AG04450 (cell line): ENCODE measurements around the gene UQCC2. TPM values are rescaled to one million over a fixed set of nuclear protein-coding genes. Genes with fewer than 3 reads are reported as not detected.

ENCODE experiments used
- CTCF ChIA-PET: fragments of 300-600, 350-600 bp; formaldehyde crosslinking; extraction: SDS; loops from one replicate; lab custom pipeline; 2022; ENCODE audit warnings: antibody characterized with exemption, inconsistent platforms; lab: Charles Lee
- POLR2A ChIA-PET: fragments of 350-600 bp; formaldehyde crosslinking; extraction: SDS; loops from one replicate; lab custom pipeline; 2021; ENCODE audit warnings: antibody characterized with exemption, inconsistent platforms; lab: Yijun Ruan, JAX
- DNase-seq: peaks from one replicate; pipeline ENCODE4 v3.0.0-alpha.2; 2011; ENCODE audit warnings: low read depth, low spot score
- H3K27ac ChIP-seq: one replicate; pipeline ENCODE4 v1.5.1; 2012; ENCODE audit warnings: low read depth, low read length, control low read depth
- H3K27me3 ChIP-seq: one replicate; pipeline ENCODE4 v1.6.0; 2012; ENCODE audit warnings: low read length; ENCODE audit not compliant: control insufficient read depth, insufficient read depth
- H3K4me3 ChIP-seq: 2 replicates; pipeline ENCODE4 v1.5.1; 2011; ENCODE audit warnings: mild to moderate bottlenecking, low read depth, low read length, control low read depth
- H3K9me3 ChIP-seq: 2 replicates; pipeline ENCODE4 v1.5.1; 2012; ENCODE audit warnings: low read length; ENCODE audit not compliant: control insufficient read depth, insufficient read depth
- CTCF ChIP-seq: IDR thresholded peaks from 2 replicates; pipeline ENCODE4 v1.5.1; 2011; ENCODE audit warnings: low read depth, low read length, control low read depth, inconsistent platforms
- polyA plus RNA-seq: library from polyadenylated mRNA; depleted of rRNA; stranded (reverse); fragments of >200 nt; gene quantifications from 2 replicates; pipeline ENCODE4 v1.2.3, GENCODE V29; 2011

The UQCC2 gene
- polyA plus RNA-seq, 1 experiment, result 67.9 TPM

- ChIA-PET POLR2A (interaction anchor here (1.4 kb wide), 1 partner anchor 83 kb away, joined by 4 read pairs; no protein-coding TSS in a partner anchor), CTCF (interaction anchor here (0.6 to 4.1 kb wide), 10 partner anchors 14 to 88 kb away, joined by 3 to 23 read pairs (median 3); no protein-coding TSS in a partner anchor)
- H3K27me3 ChIP-seq, result no peaks in the 10 kb centered on the region
- H3K9me3 ChIP-seq, result no peaks in the 10 kb centered on the region
- peak; percentile 70 for TF ChIP-seq CTCF
- peak; percentile 78 for DNase-seq
- H3K4me3 ChIP-seq, result no peak overlapping the region
- no peak overlapping the region for H3K27ac ChIP-seq
Observed at GRCh38 chr6:33672808-33673207, 38.7 kb downstream of the UQCC2 start.

DNA sequence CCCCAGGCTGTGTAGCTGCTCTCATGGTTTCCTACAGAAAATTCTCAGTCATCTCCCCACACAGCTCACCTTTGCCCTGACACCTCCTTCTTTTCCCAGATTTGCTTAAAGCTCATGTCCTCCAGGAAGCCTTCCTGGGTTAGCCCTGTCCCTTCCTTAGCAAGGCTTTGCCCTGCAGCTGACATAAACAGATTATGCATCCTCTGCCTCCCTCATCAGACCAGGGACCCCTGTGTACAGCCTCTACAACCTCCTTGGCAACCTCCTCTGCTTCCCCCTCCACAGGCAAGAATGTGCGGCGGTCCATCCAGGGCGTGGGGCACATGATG, 39.8 kb downstream of the UQCC2 start:
- Histone ChIP-seq H3K9me3 (no peaks in the 10 kb centered on the region; the same call in 1 of the 2 replicates), H3K27ac (no peak overlapping the region), H3K27me3 (no peaks in the 10 kb centered on the region), H3K4me3 (no peak overlapping the region)
- ChIA-PET POLR2A (interaction anchor here (1.4 kb wide), 1 partner anchor 82 kb away, joined by 4 read pairs; no protein-coding TSS in a partner anchor), CTCF (interaction anchor here (0.6 to 4.1 kb wide), 8 partner anchors 29 to 86 kb away, joined by 3 to 23 read pairs (median 4); no protein-coding TSS in a partner anchor)
- no peak for TF ChIP-seq CTCF
- no peak for DNase-seq

DNA sequence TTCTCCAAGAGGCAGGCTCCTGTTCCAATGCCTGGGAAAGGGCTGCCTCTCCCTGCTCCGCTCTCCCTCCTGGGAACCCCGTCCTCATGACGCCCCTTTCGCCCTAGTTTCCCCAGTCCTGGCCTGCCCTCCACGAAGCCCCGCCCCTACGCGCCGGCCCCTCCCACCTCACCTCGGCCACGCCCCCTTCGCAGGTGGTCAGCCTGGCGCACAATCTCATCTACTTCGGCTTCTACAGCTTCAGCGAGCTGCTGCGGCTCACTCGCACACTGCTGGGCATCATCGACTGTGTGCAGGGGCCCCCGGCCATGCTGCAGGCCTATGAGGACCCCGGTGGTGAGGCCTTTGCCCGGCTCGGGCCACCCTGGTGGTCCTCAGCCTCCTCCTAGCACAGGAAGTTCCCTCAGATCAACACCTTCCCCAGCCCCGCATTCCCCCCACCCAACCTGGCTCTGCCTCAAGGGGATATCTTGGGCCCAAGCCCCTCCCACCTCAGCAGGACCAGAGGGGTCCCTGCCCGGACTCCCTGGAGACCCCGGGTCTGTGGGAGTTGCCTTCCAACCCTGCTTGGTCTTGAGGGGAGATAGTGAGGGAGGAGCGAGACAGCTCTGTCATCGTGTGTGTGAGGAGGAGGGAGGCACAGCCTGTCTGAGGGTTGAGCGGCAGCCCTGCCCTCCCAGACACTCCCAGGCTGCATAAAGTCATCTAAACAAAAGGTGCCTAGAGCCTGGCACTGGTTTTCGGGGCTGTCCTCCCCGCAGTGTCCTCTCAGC, 40.3 kb downstream of the UQCC2 start:
- Histone ChIP-seq H3K4me3 (no peak overlapping the region), H3K27me3 (no peaks in the 10 kb centered on the region), H3K9me3 (no peaks in the 10 kb centered on the region; the same call in 1 of the 2 replicates), H3K27ac (no peak overlapping the region)
- ChIA-PET POLR2A (interaction anchor here (1.4 kb wide), 1 partner anchor 81 kb away, joined by 4 read pairs; no protein-coding TSS in a partner anchor), CTCF (interaction anchor here (1.2 to 4.1 kb wide), 3 partner anchors 38 to 86 kb away, joined by 3 to 23 read pairs (median 5); no protein-coding TSS in a partner anchor)
- DNase-seq, result no peak
- TF ChIP-seq CTCF, result no peak

- Histone ChIP-seq H3K4me3 (no peak overlapping the region), H3K27me3 (no peaks in the 10 kb centered on the region), H3K9me3 (no peaks in the 10 kb centered on the region; the same call in 1 of the 2 replicates), H3K27ac (no peak overlapping the region)
- TF ChIP-seq CTCF, result no peak
- ChIA-PET CTCF (interaction anchor here (0.7 to 4.1 kb wide), 2 partner anchors 80 to 493 kb away, joined by 3 to 23 read pairs; no protein-coding TSS in a partner anchor), POLR2A (no interaction called here)
- DNase-seq, result no peak
Observed at GRCh38 chr6:33670086-33670660, 41.3 kb downstream of the UQCC2 start.
